ENCODE data around the gene DCTN5. TPM values are rescaled to one million over a fixed set of nuclear protein-coding genes. Genes with fewer than 3 reads are reported as not detected.

The DCTN5 gene
- total and polyA plus RNA-seq, 2 of the 13 experiments (the other 11 are each of a cell fraction or from before 2014, with no cell fraction given) = 105 to 207 TPM

DNA sequence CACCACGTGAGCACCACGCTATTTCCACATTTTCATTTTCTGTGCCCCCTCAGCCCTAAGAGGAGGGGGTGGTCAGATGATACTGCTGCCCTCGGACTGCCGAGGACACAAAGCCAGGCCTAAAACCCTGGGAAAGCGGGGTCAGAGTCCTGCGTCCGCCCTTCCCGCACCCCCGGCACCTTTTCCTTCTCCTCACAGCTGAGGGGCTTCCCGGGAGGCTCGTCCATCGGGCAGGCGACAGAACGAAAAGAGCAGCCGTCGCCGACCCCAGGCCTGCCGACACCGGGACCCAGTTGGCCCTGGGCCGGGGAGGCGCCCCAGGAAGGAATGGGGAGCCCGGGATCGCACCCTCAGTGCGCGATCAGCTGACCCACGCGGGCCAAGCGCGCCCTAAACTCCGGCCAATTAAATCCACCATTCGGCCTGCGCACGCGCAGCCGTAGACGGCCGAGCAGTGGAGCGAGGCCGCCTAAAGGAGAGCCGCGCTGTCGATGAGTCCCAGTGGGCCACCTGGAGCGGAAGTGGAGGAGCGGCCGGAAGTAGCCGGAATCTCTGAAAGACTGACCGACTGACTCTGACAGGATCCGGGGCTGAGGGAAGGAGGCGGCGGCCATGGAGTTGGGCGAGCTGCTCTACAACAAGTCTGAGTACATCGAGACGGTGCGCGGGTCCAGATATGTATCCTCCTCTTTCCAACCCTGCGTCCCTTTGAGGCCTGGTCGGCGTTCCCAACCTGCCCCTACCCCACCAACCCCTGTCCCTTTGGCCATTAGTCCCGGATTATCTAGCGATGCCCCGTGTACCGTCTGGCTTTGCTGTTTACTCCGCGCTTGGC lies at the start of gene DCTN5, which contains the start of gene PALB2 (continued):
- TF ChIP-seq, protein P1, sequence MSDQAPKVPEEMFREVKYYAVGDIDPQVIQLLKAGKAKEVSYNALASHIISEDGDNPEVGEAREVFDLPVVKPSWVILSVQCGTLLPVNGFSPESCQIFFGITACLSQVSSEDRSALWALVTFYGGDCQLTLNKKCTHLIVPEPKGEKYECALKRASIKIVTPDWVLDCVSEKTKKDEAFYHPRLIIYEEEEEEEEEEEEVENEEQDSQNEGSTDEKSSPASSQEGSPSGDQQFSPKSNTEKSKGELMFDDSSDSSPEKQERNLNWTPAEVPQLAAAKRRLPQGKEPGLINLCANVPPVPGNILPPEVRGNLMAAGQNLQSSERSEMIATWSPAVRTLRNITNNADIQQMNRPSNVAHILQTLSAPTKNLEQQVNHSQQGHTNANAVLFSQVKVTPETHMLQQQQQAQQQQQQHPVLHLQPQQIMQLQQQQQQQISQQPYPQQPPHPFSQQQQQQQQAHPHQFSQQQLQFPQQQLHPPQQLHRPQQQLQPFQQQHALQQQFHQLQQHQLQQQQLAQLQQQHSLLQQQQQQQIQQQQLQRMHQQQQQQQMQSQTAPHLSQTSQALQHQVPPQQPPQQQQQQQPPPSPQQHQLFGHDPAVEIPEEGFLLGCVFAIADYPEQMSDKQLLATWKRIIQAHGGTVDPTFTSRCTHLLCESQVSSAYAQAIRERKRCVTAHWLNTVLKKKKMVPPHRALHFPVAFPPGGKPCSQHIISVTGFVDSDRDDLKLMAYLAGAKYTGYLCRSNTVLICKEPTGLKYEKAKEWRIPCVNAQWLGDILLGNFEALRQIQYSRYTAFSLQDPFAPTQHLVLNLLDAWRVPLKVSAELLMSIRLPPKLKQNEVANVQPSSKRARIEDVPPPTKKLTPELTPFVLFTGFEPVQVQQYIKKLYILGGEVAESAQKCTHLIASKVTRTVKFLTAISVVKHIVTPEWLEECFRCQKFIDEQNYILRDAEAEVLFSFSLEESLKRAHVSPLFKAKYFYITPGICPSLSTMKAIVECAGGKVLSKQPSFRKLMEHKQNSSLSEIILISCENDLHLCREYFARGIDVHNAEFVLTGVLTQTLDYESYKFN (CRISPR knock-in tag; conservative IDR thresholded peaks at IDR 0.05) = peak; percentile 60
- TF ChIP-seq, protein P2, sequence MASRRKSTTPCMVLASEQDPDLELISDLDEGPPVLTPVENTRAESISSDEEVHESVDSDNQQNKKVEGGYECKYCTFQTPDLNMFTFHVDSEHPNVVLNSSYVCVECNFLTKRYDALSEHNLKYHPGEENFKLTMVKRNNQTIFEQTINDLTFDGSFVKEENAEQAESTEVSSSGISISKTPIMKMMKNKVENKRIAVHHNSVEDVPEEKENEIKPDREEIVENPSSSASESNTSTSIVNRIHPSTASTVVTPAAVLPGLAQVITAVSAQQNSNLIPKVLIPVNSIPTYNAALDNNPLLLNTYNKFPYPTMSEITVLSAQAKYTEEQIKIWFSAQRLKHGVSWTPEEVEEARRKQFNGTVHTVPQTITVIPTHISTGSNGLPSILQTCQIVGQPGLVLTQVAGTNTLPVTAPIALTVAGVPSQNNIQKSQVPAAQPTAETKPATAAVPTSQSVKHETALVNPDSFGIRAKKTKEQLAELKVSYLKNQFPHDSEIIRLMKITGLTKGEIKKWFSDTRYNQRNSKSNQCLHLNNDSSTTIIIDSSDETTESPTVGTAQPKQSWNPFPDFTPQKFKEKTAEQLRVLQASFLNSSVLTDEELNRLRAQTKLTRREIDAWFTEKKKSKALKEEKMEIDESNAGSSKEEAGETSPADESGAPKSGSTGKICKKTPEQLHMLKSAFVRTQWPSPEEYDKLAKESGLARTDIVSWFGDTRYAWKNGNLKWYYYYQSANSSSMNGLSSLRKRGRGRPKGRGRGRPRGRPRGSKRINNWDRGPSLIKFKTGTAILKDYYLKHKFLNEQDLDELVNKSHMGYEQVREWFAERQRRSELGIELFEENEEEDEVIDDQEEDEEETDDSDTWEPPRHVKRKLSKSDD (CRISPR knock-in tag; IDR thresholded peaks at IDR 0.05; ENCODE audit: low read depth) = peak; percentile 46; the same call in 1 of the 2 replicates
- TF ChIP-seq SMAD1 (CRISPR knock-in tag; IDR thresholded peaks at IDR 0.05; ENCODE audit: borderline replicate concordance, low read depth) = no peak; the same call in 1 of the 2 replicates
- TF ChIP-seq, protein P3, sequence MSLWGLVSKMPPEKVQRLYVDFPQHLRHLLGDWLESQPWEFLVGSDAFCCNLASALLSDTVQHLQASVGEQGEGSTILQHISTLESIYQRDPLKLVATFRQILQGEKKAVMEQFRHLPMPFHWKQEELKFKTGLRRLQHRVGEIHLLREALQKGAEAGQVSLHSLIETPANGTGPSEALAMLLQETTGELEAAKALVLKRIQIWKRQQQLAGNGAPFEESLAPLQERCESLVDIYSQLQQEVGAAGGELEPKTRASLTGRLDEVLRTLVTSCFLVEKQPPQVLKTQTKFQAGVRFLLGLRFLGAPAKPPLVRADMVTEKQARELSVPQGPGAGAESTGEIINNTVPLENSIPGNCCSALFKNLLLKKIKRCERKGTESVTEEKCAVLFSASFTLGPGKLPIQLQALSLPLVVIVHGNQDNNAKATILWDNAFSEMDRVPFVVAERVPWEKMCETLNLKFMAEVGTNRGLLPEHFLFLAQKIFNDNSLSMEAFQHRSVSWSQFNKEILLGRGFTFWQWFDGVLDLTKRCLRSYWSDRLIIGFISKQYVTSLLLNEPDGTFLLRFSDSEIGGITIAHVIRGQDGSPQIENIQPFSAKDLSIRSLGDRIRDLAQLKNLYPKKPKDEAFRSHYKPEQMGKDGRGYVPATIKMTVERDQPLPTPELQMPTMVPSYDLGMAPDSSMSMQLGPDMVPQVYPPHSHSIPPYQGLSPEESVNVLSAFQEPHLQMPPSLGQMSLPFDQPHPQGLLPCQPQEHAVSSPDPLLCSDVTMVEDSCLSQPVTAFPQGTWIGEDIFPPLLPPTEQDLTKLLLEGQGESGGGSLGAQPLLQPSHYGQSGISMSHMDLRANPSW (CRISPR knock-in tag; IDR thresholded peaks at IDR 0.05; ENCODE audit: borderline replicate concordance) = peak; percentile 95
- TF ChIP-seq KMT2B (CRISPR knock-in tag; IDR thresholded peaks at IDR 0.05) = peak; percentile 99
- peak; percentile 45 for TF ChIP-seq CEBPG (CRISPR knock-in tag; IDR thresholded peaks at IDR 0.05)
- TF ChIP-seq, protein P4, sequence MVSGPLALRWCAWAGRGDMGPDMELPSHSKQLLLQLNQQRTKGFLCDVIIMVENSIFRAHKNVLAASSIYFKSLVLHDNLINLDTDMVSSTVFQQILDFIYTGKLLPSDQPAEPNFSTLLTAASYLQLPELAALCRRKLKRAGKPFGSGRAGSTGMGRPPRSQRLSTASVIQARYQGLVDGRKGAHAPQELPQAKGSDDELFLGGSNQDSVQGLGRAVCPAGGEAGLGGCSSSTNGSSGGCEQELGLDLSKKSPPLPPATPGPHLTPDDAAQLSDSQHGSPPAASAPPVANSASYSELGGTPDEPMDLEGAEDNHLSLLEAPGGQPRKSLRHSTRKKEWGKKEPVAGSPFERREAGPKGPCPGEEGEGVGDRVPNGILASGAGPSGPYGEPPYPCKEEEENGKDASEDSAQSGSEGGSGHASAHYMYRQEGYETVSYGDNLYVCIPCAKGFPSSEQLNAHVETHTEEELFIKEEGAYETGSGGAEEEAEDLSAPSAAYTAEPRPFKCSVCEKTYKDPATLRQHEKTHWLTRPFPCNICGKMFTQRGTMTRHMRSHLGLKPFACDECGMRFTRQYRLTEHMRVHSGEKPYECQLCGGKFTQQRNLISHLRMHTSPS (CRISPR knock-in tag; IDR thresholded peaks at IDR 0.05; ENCODE audit: low read depth) = 0 out of 2 replicates have a peak, but pooled peaks have one; percentile 27
- TF ChIP-seq ZNF557 (CRISPR knock-in tag; IDR thresholded peaks at IDR 0.05) = peak; percentile 85
- peak; percentile 88; the same call in 1 of the 2 replicates for TF ChIP-seq STAT5B (CRISPR knock-in tag; IDR thresholded peaks at IDR 0.05)
- TF ChIP-seq, protein P5, sequence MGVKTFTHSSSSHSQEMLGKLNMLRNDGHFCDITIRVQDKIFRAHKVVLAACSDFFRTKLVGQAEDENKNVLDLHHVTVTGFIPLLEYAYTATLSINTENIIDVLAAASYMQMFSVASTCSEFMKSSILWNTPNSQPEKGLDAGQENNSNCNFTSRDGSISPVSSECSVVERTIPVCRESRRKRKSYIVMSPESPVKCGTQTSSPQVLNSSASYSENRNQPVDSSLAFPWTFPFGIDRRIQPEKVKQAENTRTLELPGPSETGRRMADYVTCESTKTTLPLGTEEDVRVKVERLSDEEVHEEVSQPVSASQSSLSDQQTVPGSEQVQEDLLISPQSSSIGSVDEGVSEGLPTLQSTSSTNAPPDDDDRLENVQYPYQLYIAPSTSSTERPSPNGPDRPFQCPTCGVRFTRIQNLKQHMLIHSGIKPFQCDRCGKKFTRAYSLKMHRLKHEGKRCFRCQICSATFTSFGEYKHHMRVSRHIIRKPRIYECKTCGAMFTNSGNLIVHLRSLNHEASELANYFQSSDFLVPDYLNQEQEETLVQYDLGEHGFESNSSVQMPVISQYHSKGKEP (CRISPR knock-in tag; IDR thresholded peaks at IDR 0.05) = peak; percentile 14; the same call in 1 of the 2 replicates
- peak; percentile 52 for TF ChIP-seq ZNF629 (CRISPR knock-in tag; conservative IDR thresholded peaks at IDR 0.05)
- TF ChIP-seq ZFP90 (CRISPR knock-in tag; IDR thresholded peaks at IDR 0.05; ENCODE audit: borderline replicate concordance) = peak; percentile 98
